Measurements from ENCODE around the gene WIZ. TPM values are rescaled to one million over a fixed set of nuclear protein-coding genes. Genes with fewer than 3 reads are reported as not detected.
"Not testable (repeated sequence)": the region's sequence is repeated elsewhere in the genome, so short reads cannot be mapped to it uniquely, and the experiment has no call there.

Gene WIZ
- total RNA-seq, 1 donor from 2014 or later, result 42.7 TPM

DNA sequence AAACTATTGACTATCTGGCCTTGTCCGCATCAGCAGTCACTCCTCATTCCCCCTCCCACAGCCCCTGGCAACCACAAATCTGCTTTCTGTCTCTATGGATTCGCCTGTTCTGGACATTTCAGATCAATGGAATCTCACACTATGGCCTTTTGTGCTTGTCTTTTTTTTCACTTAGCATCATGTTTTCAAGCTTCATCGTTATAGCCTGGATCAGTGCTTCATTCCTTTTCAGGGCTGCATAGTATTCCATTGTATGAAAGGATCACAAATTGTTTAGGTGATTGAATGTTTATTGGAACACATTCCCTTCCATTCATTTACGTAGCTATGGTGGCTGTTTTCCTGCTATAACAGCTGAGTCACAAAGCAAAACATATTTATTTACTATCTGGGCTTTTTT, 37.3 kb upstream of the WIZ start:
- H3K36me3 ChIP-seq (ENCODE audit: control insufficient read depth, insufficient read depth, low read length), result no peaks in the 10 kb centered on the region
- TF ChIP-seq, protein P1, sequence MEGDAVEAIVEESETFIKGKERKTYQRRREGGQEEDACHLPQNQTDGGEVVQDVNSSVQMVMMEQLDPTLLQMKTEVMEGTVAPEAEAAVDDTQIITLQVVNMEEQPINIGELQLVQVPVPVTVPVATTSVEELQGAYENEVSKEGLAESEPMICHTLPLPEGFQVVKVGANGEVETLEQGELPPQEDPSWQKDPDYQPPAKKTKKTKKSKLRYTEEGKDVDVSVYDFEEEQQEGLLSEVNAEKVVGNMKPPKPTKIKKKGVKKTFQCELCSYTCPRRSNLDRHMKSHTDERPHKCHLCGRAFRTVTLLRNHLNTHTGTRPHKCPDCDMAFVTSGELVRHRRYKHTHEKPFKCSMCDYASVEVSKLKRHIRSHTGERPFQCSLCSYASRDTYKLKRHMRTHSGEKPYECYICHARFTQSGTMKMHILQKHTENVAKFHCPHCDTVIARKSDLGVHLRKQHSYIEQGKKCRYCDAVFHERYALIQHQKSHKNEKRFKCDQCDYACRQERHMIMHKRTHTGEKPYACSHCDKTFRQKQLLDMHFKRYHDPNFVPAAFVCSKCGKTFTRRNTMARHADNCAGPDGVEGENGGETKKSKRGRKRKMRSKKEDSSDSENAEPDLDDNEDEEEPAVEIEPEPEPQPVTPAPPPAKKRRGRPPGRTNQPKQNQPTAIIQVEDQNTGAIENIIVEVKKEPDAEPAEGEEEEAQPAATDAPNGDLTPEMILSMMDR (IDR thresholded peaks at IDR 0.05; ENCODE audit: insufficient read depth, low read length, poor library complexity, severe bottlenecking), result no peak
- no peak for DNase-seq (ENCODE audit: low read depth)
- no peak overlapping the region for H3K4me3 ChIP-seq (ENCODE audit: low read depth, low read length)
- H3K27me3 ChIP-seq (ENCODE audit: control insufficient read depth, insufficient read depth, low read length), result no peaks in the 10 kb centered on the region

GRCh38 chr19:15485768-15486167, 36.0 kb upstream of the WIZ start:
- H3K27me3 ChIP-seq (ENCODE audit: control insufficient read depth, insufficient read depth, low read length); H3K4me3 ChIP-seq (ENCODE audit: low read depth, low read length); H3K36me3 ChIP-seq (ENCODE audit: control insufficient read depth, insufficient read depth, low read length); DNase-seq (ENCODE audit: low read depth): not testable (repeated sequence)

DNA sequence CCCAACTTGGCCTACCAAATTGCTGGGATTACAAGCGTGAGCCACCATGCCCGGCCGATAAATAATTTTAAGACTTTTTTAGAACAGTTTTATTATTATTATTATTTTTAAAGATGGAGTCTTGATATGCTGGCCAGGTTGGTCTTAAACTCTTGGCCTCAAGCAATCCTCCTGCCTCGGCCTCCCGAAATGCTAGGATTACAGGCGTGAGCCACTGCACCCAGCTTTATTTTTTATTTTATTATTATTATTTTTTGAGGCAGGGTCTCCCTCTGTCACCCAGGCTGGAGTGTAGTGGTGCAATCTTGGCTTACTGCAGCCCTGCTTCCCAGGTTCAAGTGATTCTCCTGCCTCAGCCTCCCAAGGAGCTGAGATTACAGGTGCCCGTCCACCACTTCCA, 31.2 kb upstream of the WIZ start:
- not testable (repeated sequence) for DNase-seq (ENCODE audit: low read depth); H3K36me3 ChIP-seq (ENCODE audit: control insufficient read depth, insufficient read depth, low read length); H3K4me3 ChIP-seq (ENCODE audit: low read depth, low read length); H3K27me3 ChIP-seq (ENCODE audit: control insufficient read depth, insufficient read depth, low read length)

DNA sequence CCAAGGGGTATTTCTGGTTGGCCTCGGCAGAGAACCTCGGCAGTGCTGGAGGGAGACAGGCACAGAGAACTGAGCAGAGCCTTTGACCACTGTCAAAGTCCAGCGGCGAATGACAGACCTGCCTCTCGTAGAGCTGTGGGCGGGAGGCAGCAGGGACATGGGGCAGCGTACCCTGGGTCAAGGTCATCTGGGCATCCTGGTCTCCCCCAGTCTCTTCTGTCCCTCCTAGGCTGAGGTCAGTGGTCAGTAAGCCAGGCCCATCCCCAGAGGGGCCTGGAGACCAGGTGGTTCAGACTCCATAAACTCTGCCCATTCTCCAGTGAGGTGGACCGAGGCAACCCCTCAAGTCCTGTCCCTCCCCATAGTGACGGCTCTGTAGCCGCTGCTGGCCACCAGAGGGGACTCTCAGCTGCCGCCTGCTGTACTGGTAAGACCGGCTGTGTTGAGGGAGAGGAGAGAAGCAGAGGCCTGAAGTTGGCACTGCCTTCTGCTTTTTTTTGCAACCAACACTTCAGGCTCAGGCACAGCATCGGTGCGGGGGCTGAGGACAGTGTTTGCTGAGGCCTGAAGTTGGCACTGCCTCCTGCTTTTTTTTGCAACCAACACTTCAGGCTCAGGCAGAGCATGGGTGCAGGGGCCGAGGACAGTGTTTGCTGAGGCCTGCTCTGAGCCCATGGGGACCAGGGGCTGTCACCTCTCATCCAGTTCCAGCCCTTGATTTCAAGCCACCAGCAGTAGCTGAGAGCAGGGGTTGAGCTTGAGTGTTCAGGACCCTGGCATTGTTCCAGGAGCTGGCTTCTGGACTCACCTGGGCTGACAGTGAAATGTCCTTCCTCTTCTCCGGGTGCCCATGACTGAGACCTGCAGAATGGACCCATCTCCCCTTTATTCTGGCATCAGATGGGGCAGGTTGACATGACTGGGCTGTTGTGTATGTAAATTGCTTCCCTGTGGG, 29.9 kb upstream of the WIZ start, which contains the start of gene PGLYRP2:
PGLYRP2 (minus strand) TSS at position 111 of the 955 bp plus-strand sequence. CDS start 130 bp downstream, outside the sequence.
- TF ChIP-seq, protein P1 (IDR thresholded peaks at IDR 0.05; ENCODE audit: insufficient read depth, low read length, poor library complexity, severe bottlenecking), result no peak
- Histone ChIP-seq H3K27me3 (ENCODE audit: control insufficient read depth, insufficient read depth, low read length) (no peaks in the 10 kb centered on the region), H3K36me3 (ENCODE audit: control insufficient read depth, insufficient read depth, low read length) (no peaks in the 10 kb centered on the region), H3K4me3 (ENCODE audit: low read depth, low read length) (no peak within 1 kb of the TSS)
- no peak for DNase-seq (ENCODE audit: low read depth)

- H3K36me3 ChIP-seq (ENCODE audit: control insufficient read depth, insufficient read depth, low read length), result no peaks in the 10 kb centered on the region
- no peak for DNase-seq (ENCODE audit: low read depth)
- no peak overlapping the region for H3K4me3 ChIP-seq (ENCODE audit: low read depth, low read length)
- TF ChIP-seq, protein P1 (IDR thresholded peaks at IDR 0.05; ENCODE audit: insufficient read depth, low read length, poor library complexity, severe bottlenecking), result no peak
- peaks cover 5% of the 10 kb centered on the region for H3K27me3 ChIP-seq (ENCODE audit: control insufficient read depth, insufficient read depth, low read length)
Observed at GRCh38 chr19:15476325-15476724, 26.6 kb upstream of the WIZ start.

GRCh38 chr19:15475611-15476010, 25.9 kb upstream of the WIZ start:
- Histone ChIP-seq H3K36me3 (ENCODE audit: control insufficient read depth, insufficient read depth, low read length) (no peaks in the 10 kb centered on the region), H3K27me3 (ENCODE audit: control insufficient read depth, insufficient read depth, low read length) (peaks cover 6% of the 10 kb centered on the region), H3K4me3 (ENCODE audit: low read depth, low read length) (no peak overlapping the region)
- TF ChIP-seq, protein P1 (IDR thresholded peaks at IDR 0.05; ENCODE audit: insufficient read depth, low read length, poor library complexity, severe bottlenecking), result no peak
- DNase-seq (ENCODE audit: low read depth), result no peak
